ENCODE measurements around the gene ERCC1. TPM values are rescaled to one million over a fixed set of nuclear protein-coding genes. Genes with fewer than 3 reads are reported as not detected.

Gene ERCC1
- total RNA-seq, 1 donor: 96.3 TPM

- peaks cover 11% of the 10 kb centered on the region for H3K36me3 ChIP-seq (ENCODE audit: insufficient read depth, low read length)
- no peaks in the 10 kb centered on the region for H3K27me3 ChIP-seq (ENCODE audit: insufficient read depth, low read length)
- TF ChIP-seq CTCF (IDR thresholded peaks at IDR 0.05; ENCODE audit: extremely low read depth, low read depth, low read length): no peak
- peak overlapping the region; percentile 98 for H3K27ac ChIP-seq (ENCODE audit: low read depth, low read length)
- peaks cover 24% of the 10 kb centered on the region for H3K4me1 ChIP-seq (ENCODE audit: insufficient read depth, low read length)
- H3K9me3 ChIP-seq (ENCODE audit: low read depth, low read length): no peaks in the 10 kb centered on the region
- no peaks in the 10 kb centered on the region for H4K20me1 ChIP-seq (ENCODE audit: insufficient read depth, low read length)
- H3K4me3 ChIP-seq (ENCODE audit: insufficient read depth, low read length): peak overlapping the region; percentile 88
- H3K4me2 ChIP-seq (ENCODE audit: insufficient read depth, low read length): peak overlapping the region; percentile 83
- peak; percentile 98 for DNase-seq (ENCODE audit: insufficient read length, low spot score, missing footprints)
- H3K79me2 ChIP-seq (ENCODE audit: insufficient read depth, low read length): peaks cover 16% of the 10 kb centered on the region
- H2AFZ ChIP-seq (ENCODE audit: low read length): peak overlapping the region; percentile 58
These were observed 18.1 kb downstream of the ERCC1 start for GRCh38 chr19:45405435-45406225.

GRCh38 chr19:45404557-45405434, 18.9 kb downstream of the ERCC1 start, which contains the start of gene PPP1R13L:
Gene PPP1R13L (minus strand): TSS chr19:45405069. CDS start chr19:45398318, 6,751 bp downstream.
- Histone ChIP-seq H3K79me2 (ENCODE audit: insufficient read depth, low read length) (peaks cover 16% of the 10 kb centered on the region), H3K27ac (ENCODE audit: low read depth, low read length) (peak within 1 kb of the TSS; percentile 98), H4K20me1 (ENCODE audit: insufficient read depth, low read length) (no peaks in the 10 kb centered on the region), H3K36me3 (ENCODE audit: insufficient read depth, low read length) (peaks cover 11% of the 10 kb centered on the region), H3K27me3 (ENCODE audit: insufficient read depth, low read length) (no peaks in the 10 kb centered on the region), H2AFZ (ENCODE audit: low read length) (peak within 1 kb of the TSS; percentile 58), H3K4me3 (ENCODE audit: insufficient read depth, low read length) (peak within 1 kb of the TSS; percentile 88), H3K4me2 (ENCODE audit: insufficient read depth, low read length) (peak within 1 kb of the TSS; percentile 83), H3K9me3 (ENCODE audit: low read depth, low read length) (no peaks in the 10 kb centered on the region), H3K4me1 (ENCODE audit: insufficient read depth, low read length) (peaks cover 24% of the 10 kb centered on the region)
- TF ChIP-seq CTCF (IDR thresholded peaks at IDR 0.05; ENCODE audit: extremely low read depth, low read depth, low read length): no peak
- DNase-seq (ENCODE audit: insufficient read length, low spot score, missing footprints): peak; percentile 68

- peaks cover 24% of the 10 kb centered on the region for H3K4me1 ChIP-seq (ENCODE audit: insufficient read depth, low read length)
- peaks cover 8% of the 10 kb centered on the region for H3K36me3 ChIP-seq (ENCODE audit: insufficient read depth, low read length)
- peaks cover 16% of the 10 kb centered on the region for H3K79me2 ChIP-seq (ENCODE audit: insufficient read depth, low read length)
- DNase-seq (ENCODE audit: insufficient read length, low spot score, missing footprints): peak; percentile 73
- peak; percentile 33 for TF ChIP-seq CTCF (IDR thresholded peaks at IDR 0.05; ENCODE audit: extremely low read depth, low read depth, low read length)
- peak overlapping the region; percentile 88 for H3K4me3 ChIP-seq (ENCODE audit: insufficient read depth, low read length)
- no peak overlapping the region for H3K27ac ChIP-seq (ENCODE audit: low read depth, low read length)
- H3K27me3 ChIP-seq (ENCODE audit: insufficient read depth, low read length): no peaks in the 10 kb centered on the region
- no peaks in the 10 kb centered on the region for H3K9me3 ChIP-seq (ENCODE audit: low read depth, low read length)
- H2AFZ ChIP-seq (ENCODE audit: low read length): no peak overlapping the region
- no peaks in the 10 kb centered on the region for H4K20me1 ChIP-seq (ENCODE audit: insufficient read depth, low read length)
- peak overlapping the region; percentile 83 for H3K4me2 ChIP-seq (ENCODE audit: insufficient read depth, low read length)
These were observed 19.7 kb downstream of the ERCC1 start for GRCh38 chr19:45403781-45404556.
